Thyroid gland (tissue), 4 donors: Measurements from ENCODE around the gene CD300LB. TPM values are rescaled to one million over a fixed set of nuclear protein-coding genes. Genes with fewer than 3 reads are reported as not detected.

Experiments
- DNase-seq, 2 donors: peaks; one replicate each; pipeline ENCODE4 v3.0.0-alpha.2; 2019
- H3K27ac ChIP-seq, 3 donors: fragments of 200-600 bp; sonication (generic); 1 replicate in 2 of 3; 2 replicates in 1 of 3; pipeline ENCODE4 v1.5.1; 2016 to 2019; ENCODE audit warnings: mild to moderate bottlenecking in 1 of 3, moderate library complexity in 1 of 3
- H3K27me3 ChIP-seq: fragments of 200-600 bp; sonication (generic); one replicate; pipeline ENCODE4 v1.5.1; 2019
- H3K36me3 ChIP-seq, 2 donors: fragments of 200-600 bp; sonication (generic); one replicate each; pipeline ENCODE4 v1.5.1; 2016 to 2019
- H3K4me1 ChIP-seq, 2 donors: fragments of 200-600 bp; sonication (generic); one replicate each; pipeline ENCODE4 v1.5.1; 2017 to 2019
- H3K4me3 ChIP-seq, 3 donors: fragments of 200-600 bp; sonication (generic); replicated peaks in 1 of 3; 1 replicate in 2 of 3; 2 replicates in 1 of 3; pipeline ENCODE4 v1.5.1; 2016; ENCODE audit warnings: mild to moderate bottlenecking in 1 of 3
- H3K9me3 ChIP-seq: fragments of 200-600 bp; sonication (generic); one replicate; pipeline ENCODE4 v1.5.1; 2017
- POLR2A ChIP-seq, 2 donors: fragments of 450-650 bp; IDR thresholded peaks; one replicate each; pipeline ENCODE4 v1.6.1; 2017; ENCODE audit warnings: antibody characterized with exemption in 2 of 2, mild to moderate bottlenecking in 2 of 2, moderate library complexity in 1 of 2
- WGBS, 2 donors: methylation state at CpG; one replicate each; pipeline ENCODE4 v1.1.5; 2017; 5-methylcytosine and 5-hydroxymethylcytosine counted together
- intact Hi-C: fragments of 100-400 bp; cut with DNase I; formaldehyde crosslinking; loops from one replicate; pipeline ENCODE4 v1.15.1; 2023
- total RNA-seq, 4 donors: library from RNA; depleted of rRNA; stranded (reverse); fragments of >200 nt; gene quantifications; one replicate each; pipeline ENCODE4 v1.2.3, GENCODE V29; 2016
- TF ChIP-seq, protein P1 (sequence below), 6 experiments: fragments of 200-600 bp in 3 of 6; fragments of 450-650 bp in 3 of 6; sonication (generic) in 3 of 6; IDR thresholded peaks; one replicate each; pipeline ENCODE4 v1.5.1; 2016 to 2019; ENCODE audit warnings: antibody characterized with exemption in 6 of 6, mild to moderate bottlenecking in 2 of 6, inconsistent platforms in 1 of 6, moderate library complexity in 1 of 6

Gene CD300LB
- total RNA-seq, 4 donors from 2014 or later = not detected

- H3K27me3 ChIP-seq = no peaks in the 10 kb centered on the region
- no peak for DNase-seq
- H3K27ac ChIP-seq = no peak within 1 kb of the TSS
- intact Hi-C loops = loop anchor here (5.0 kb wide), 1 partner anchor 80 kb away; no protein-coding TSS in a partner anchor
- WGBS, 2 donors = 90 to 92% methylated on average over 2 of the region's 2 CpGs
- no peaks in the 10 kb centered on the region for H3K9me3 ChIP-seq
- no peak for TF ChIP-seq POLR2A (IDR thresholded peaks at IDR 0.05)
- TF ChIP-seq, protein P1, sequence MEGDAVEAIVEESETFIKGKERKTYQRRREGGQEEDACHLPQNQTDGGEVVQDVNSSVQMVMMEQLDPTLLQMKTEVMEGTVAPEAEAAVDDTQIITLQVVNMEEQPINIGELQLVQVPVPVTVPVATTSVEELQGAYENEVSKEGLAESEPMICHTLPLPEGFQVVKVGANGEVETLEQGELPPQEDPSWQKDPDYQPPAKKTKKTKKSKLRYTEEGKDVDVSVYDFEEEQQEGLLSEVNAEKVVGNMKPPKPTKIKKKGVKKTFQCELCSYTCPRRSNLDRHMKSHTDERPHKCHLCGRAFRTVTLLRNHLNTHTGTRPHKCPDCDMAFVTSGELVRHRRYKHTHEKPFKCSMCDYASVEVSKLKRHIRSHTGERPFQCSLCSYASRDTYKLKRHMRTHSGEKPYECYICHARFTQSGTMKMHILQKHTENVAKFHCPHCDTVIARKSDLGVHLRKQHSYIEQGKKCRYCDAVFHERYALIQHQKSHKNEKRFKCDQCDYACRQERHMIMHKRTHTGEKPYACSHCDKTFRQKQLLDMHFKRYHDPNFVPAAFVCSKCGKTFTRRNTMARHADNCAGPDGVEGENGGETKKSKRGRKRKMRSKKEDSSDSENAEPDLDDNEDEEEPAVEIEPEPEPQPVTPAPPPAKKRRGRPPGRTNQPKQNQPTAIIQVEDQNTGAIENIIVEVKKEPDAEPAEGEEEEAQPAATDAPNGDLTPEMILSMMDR (IDR thresholded peaks at IDR 0.05) = no peak
- H3K36me3 ChIP-seq = no peaks in the 10 kb centered on the region
- no peak within 1 kb of the TSS for H3K4me3 ChIP-seq
- no peaks in the 10 kb centered on the region for H3K4me1 ChIP-seq
Observed at GRCh38 chr17:74567397-74567796, 36.1 kb upstream of the CD300LB start, which contains the start of gene CD300H. TSS of gene CD300H (minus strand) at chr17:74567509.

- no peaks in the 10 kb centered on the region for H3K9me3 ChIP-seq
- TF ChIP-seq, protein P1 (IDR thresholded peaks at IDR 0.05) = peak in 4 of 6 experiments; percentile 41 to 66 (median 62)
- no peak for TF ChIP-seq POLR2A (IDR thresholded peaks at IDR 0.05)
- H3K36me3 ChIP-seq = no peaks in the 10 kb centered on the region
- intact Hi-C loops = loop anchor here (5.0 kb wide), 1 partner anchor 81 kb away; no protein-coding TSS in a partner anchor
- 44 to 45% methylated on average over 9 of the region's 9 CpGs for WGBS, 2 donors
- H3K27me3 ChIP-seq = no peaks in the 10 kb centered on the region
- H3K27ac ChIP-seq = no peak overlapping the region
- no peaks in the 10 kb centered on the region for H3K4me1 ChIP-seq
- no peak overlapping the region for H3K4me3 ChIP-seq
- DNase-seq = peak; percentile 59 to 60
Observed at GRCh38 chr17:74566132-74566753, 35.0 kb upstream of the CD300LB start.

DNA sequence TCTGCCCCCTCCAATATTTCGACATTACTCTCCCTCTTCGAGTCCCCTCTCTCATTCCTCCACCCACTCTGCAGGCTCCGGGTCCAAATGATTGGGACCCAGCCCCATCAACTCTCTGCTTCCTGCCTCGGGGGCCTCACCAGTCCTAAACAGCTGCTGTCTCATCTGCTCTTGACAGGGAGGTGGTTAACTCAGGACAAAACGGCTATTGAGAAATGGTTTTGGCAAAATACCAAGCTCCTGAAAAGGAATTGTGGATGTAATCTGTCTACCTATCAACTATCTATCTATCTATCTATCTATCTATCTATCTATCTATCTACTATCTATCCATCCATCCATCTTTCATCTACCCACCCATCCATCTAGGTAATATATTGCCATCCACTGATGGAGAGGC, 33.9 kb upstream of the CD300LB start:
- no peaks in the 10 kb centered on the region for H3K9me3 ChIP-seq
- no peak overlapping the region for H3K4me3 ChIP-seq
- intact Hi-C loops = loop anchor here (5.0 kb wide), 1 partner anchor 82 kb away; no protein-coding TSS in a partner anchor
- no peak for TF ChIP-seq POLR2A (IDR thresholded peaks at IDR 0.05)
- TF ChIP-seq, protein P1 (IDR thresholded peaks at IDR 0.05) = no peak
- 54 to 81% methylated on average over 5 of the region's 5 CpGs for WGBS, 2 donors
- H3K36me3 ChIP-seq = no peaks in the 10 kb centered on the region
- no peak overlapping the region for H3K27ac ChIP-seq
- no peaks in the 10 kb centered on the region for H3K4me1 ChIP-seq
- H3K27me3 ChIP-seq = no peaks in the 10 kb centered on the region
- DNase-seq = no peak

DNA sequence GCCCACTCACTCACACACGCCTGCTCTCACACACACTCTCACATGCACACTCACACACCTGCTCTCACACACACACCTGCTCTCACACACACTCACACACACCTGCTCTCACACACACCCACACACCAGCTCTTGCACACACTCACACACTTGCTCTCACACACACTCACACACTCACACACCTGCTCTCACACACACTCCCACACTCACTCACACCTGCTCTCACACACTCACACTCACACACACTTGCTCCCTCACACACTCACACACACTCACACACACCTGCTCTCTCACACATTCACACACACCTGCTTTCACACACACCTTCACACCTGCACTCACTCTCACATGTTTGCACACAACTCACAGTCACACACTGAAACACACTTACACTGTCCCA, 32.1 kb upstream of the CD300LB start:
- Histone ChIP-seq H3K27me3 (no peaks in the 10 kb centered on the region), H3K4me1 (no peaks in the 10 kb centered on the region), H3K9me3 (no peaks in the 10 kb centered on the region), H3K4me3 (no peak overlapping the region), H3K27ac (no peak overlapping the region), H3K36me3 (no peaks in the 10 kb centered on the region)
- intact Hi-C loops = no loop called here
- no peak for DNase-seq
- TF ChIP-seq, protein P1 (IDR thresholded peaks at IDR 0.05) = no peak
- no peak for TF ChIP-seq POLR2A (IDR thresholded peaks at IDR 0.05)
- 91 to 97% methylated on average over 1 of the region's 1 CpG for WGBS, 2 donors

DNA sequence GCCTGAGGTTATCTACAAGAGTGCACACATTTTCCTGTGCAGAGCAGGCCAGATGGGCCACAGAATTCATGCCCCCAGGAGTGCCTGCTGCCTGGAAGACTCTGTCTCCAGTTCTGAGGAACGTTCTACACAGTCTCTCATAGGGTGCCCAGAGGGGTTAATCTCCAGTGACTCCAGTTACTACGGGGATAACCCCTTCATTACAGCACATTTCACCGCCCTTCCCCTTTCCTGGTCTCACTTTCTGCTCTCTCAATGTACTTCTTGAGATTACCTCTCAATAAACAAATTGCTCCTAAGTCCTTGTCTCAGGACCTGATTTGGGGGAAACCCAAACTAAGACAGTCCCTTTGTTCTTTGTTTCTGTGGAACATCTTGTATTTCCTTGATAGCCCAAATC, 30.3 kb upstream of the CD300LB start:
- no peaks in the 10 kb centered on the region for H3K9me3 ChIP-seq
- intact Hi-C loops = no loop called here
- WGBS, 2 donors = 63 to 71% methylated on average over 3 of the region's 3 CpGs
- no peak overlapping the region for H3K4me3 ChIP-seq
- no peak overlapping the region for H3K27ac ChIP-seq
- H3K36me3 ChIP-seq = no peaks in the 10 kb centered on the region
- TF ChIP-seq, protein P1 (IDR thresholded peaks at IDR 0.05) = no peak
- no peak for TF ChIP-seq POLR2A (IDR thresholded peaks at IDR 0.05)
- H3K27me3 ChIP-seq = no peaks in the 10 kb centered on the region
- no peak for DNase-seq
- no peaks in the 10 kb centered on the region for H3K4me1 ChIP-seq
